Measurements from ENCODE around the gene SMC2.

Gene SMC2

DNA sequence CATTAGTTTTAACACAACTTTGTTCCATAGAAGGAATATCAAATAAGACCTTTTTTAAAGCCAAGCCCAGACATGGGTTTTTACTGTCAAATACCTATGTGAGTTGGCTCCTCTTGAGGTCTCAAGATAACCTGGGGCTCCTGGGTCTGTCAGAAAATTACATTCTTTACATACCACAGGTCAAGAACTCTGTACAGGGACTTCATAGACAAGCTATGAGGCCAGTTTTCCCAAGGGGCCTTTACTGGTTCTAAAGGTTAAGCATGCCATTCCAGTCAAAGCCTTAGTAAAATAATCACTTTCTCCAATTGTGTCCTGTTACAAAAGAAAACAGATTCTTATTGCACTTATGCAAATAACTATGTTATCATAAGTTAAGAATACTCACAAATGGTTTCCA lies 15.5 kb upstream of the SMC2 start:
- H3K4me2 ChIP-seq (ENCODE audit: insufficient read depth, low read length, poor library complexity, severe bottlenecking), result no peak overlapping the region
- no peak overlapping the region for H3K14ac ChIP-seq (ENCODE audit: low read length)
- no peak overlapping the region for H2AFZ ChIP-seq (ENCODE audit: low read length)
- no peak for DNase-seq (ENCODE audit: low spot score)
- H3K9me3 ChIP-seq (replicated peaks in 1 of 2; ENCODE audit: control insufficient read depth in 2 of 2, insufficient read depth in 1 of 2, low read depth in 1 of 2, low read length in 2 of 2), result peaks cover 0 to 9% of the 10 kb centered on the region in 2 donors
- no peak overlapping the region for H4K8ac ChIP-seq (ENCODE audit: low read depth, low read length)
- H3K36me3 ChIP-seq (replicated peaks in 1 of 2; ENCODE audit: control insufficient read depth in 2 of 2, insufficient read depth in 2 of 2, low read length in 2 of 2), result no peaks in the 10 kb centered on the region
- H3K4me3 ChIP-seq (ENCODE audit: low read length in 2 of 2), result no peak overlapping the region
- no peak overlapping the region for H2BK15ac ChIP-seq (ENCODE audit: low read length)
- no peaks in the 10 kb centered on the region for H3K27me3 ChIP-seq (ENCODE audit: control insufficient read depth in 3 of 3, insufficient read depth in 3 of 3, low read depth in 1 of 3, low read length in 3 of 3)
- no peak overlapping the region for H3K18ac ChIP-seq (ENCODE audit: low read length)
- no peaks in the 10 kb centered on the region for H3K79me1 ChIP-seq (ENCODE audit: low read depth, low read length)
- no peak overlapping the region for H3K9ac ChIP-seq (ENCODE audit: low read depth, low read length, poor library complexity)
- no peak overlapping the region for H4K91ac ChIP-seq (ENCODE audit: low read depth, low read length, poor library complexity)
- no peak overlapping the region for H3K27ac ChIP-seq (replicated peaks; ENCODE audit: low read length)
- H2BK5ac ChIP-seq (ENCODE audit: low read length), result no peak overlapping the region
- no peak overlapping the region for H3K23ac ChIP-seq (ENCODE audit: low read depth, low read length, poor library complexity)
- no peak overlapping the region for H3K4ac ChIP-seq (ENCODE audit: low read length)
- H2AK5ac ChIP-seq (ENCODE audit: low read depth, low read length), result no peak overlapping the region
- no peaks in the 10 kb centered on the region for H3K4me1 ChIP-seq (ENCODE audit: control insufficient read depth in 2 of 2, insufficient read depth in 1 of 2, low read depth in 1 of 2, low read length in 2 of 2)
- H2BK12ac ChIP-seq (ENCODE audit: low read length), result no peak overlapping the region
- no peak overlapping the region for H2BK120ac ChIP-seq (ENCODE audit: low read depth, low read length)

DNA sequence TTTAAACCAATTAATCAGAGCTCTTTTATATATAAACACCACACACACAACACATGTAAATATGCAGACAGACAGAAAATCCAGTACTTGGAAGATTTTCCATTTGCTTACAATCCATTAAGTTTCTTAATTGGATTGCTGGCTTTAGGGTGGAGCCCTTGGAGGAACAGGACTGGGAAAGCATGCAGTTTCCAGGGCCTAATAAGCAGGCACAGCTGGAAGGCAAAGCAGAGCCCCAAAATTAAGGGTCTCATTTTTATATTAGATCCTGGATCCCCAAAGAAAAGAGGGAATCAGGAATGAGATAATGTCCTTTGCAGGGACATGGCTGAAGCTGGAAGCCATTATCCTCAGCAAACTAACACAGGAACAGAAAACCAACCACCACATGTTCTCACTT lies 13.1 kb upstream of the SMC2 start:
- H2AK5ac ChIP-seq (ENCODE audit: low read depth, low read length), result no peak overlapping the region
- H3K36me3 ChIP-seq (replicated peaks in 1 of 2; ENCODE audit: control insufficient read depth in 2 of 2, insufficient read depth in 2 of 2, low read length in 2 of 2), result no peaks in the 10 kb centered on the region
- no peak overlapping the region for H3K4me2 ChIP-seq (ENCODE audit: insufficient read depth, low read length, poor library complexity, severe bottlenecking)
- no peak overlapping the region for H3K4me3 ChIP-seq (ENCODE audit: low read length in 2 of 2)
- H3K27me3 ChIP-seq (ENCODE audit: control insufficient read depth in 3 of 3, insufficient read depth in 3 of 3, low read depth in 1 of 3, low read length in 3 of 3), result no peaks in the 10 kb centered on the region
- no peak overlapping the region for H3K4ac ChIP-seq (ENCODE audit: low read length)
- no peaks in the 10 kb centered on the region for H3K4me1 ChIP-seq (ENCODE audit: control insufficient read depth in 2 of 2, insufficient read depth in 1 of 2, low read depth in 1 of 2, low read length in 2 of 2)
- H2AFZ ChIP-seq (ENCODE audit: low read length), result no peak overlapping the region
- H2BK5ac ChIP-seq (ENCODE audit: low read length), result no peak overlapping the region
- no peaks in the 10 kb centered on the region for H3K79me1 ChIP-seq (ENCODE audit: low read depth, low read length)
- no peak overlapping the region for H3K14ac ChIP-seq (ENCODE audit: low read length)
- H2BK12ac ChIP-seq (ENCODE audit: low read length), result no peak overlapping the region
- no peak for DNase-seq (ENCODE audit: low spot score)
- H3K9ac ChIP-seq (ENCODE audit: low read depth, low read length, poor library complexity), result no peak overlapping the region
- H3K23ac ChIP-seq (ENCODE audit: low read depth, low read length, poor library complexity), result no peak overlapping the region
- no peak overlapping the region for H4K8ac ChIP-seq (ENCODE audit: low read depth, low read length)
- no peak overlapping the region for H2BK120ac ChIP-seq (ENCODE audit: low read depth, low read length)
- H3K18ac ChIP-seq (ENCODE audit: low read length), result no peak overlapping the region
- no peak overlapping the region for H2BK15ac ChIP-seq (ENCODE audit: low read length)
- H4K91ac ChIP-seq (ENCODE audit: low read depth, low read length, poor library complexity), result no peak overlapping the region
- H3K27ac ChIP-seq (replicated peaks; ENCODE audit: low read length), result no peak overlapping the region
- peaks cover 0 to 9% of the 10 kb centered on the region in 2 donors for H3K9me3 ChIP-seq (replicated peaks in 1 of 2; ENCODE audit: control insufficient read depth in 2 of 2, insufficient read depth in 1 of 2, low read depth in 1 of 2, low read length in 2 of 2)

DNA sequence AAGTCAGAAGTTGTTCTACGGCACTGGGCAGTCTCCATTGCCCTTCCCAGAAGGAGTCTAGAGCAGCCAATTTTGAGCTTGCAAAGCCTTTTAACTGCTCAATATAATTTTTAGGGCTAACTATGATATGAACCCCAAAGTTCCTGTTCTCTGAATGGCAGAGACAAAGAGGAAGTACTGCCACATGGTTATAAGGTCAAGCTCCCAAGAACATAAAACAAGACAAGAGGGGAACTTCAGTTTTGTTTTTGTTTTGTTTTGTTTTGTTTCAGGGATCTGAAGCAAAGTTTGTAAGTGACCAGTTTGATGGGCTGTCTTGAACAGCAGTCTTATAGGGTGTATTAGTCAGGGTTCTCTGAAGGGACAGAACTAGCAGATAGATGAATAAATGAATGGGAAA lies 11.9 kb upstream of the SMC2 start:
- H3K79me1 ChIP-seq (ENCODE audit: low read depth, low read length), result no peaks in the 10 kb centered on the region
- no peak overlapping the region for H4K91ac ChIP-seq (ENCODE audit: low read depth, low read length, poor library complexity)
- H3K27ac ChIP-seq (replicated peaks; ENCODE audit: low read length), result no peak overlapping the region
- H3K14ac ChIP-seq (ENCODE audit: low read length), result no peak overlapping the region
- H2AFZ ChIP-seq (ENCODE audit: low read length), result no peak overlapping the region
- peaks cover 0 to 9% of the 10 kb centered on the region in 2 donors for H3K9me3 ChIP-seq (replicated peaks in 1 of 2; ENCODE audit: control insufficient read depth in 2 of 2, insufficient read depth in 1 of 2, low read depth in 1 of 2, low read length in 2 of 2)
- no peak overlapping the region for H3K4me3 ChIP-seq (ENCODE audit: low read length in 2 of 2)
- no CpG with 5 or more reads among the region's 1 CpG for WGBS, 2 donors (ENCODE audit: extremely low coverage in 2 of 2, insufficient read length in 2 of 2, insufficient replicate concordance in 1 of 2)
- H4K8ac ChIP-seq (ENCODE audit: low read depth, low read length), result no peak overlapping the region
- no peaks in the 10 kb centered on the region for H3K36me3 ChIP-seq (replicated peaks in 1 of 2; ENCODE audit: control insufficient read depth in 2 of 2, insufficient read depth in 2 of 2, low read length in 2 of 2)
- no peaks in the 10 kb centered on the region for H3K27me3 ChIP-seq (ENCODE audit: control insufficient read depth in 3 of 3, insufficient read depth in 3 of 3, low read depth in 1 of 3, low read length in 3 of 3)
- H2AK5ac ChIP-seq (ENCODE audit: low read depth, low read length), result no peak overlapping the region
- no peak overlapping the region for H2BK15ac ChIP-seq (ENCODE audit: low read length)
- no peak overlapping the region for H2BK5ac ChIP-seq (ENCODE audit: low read length)
- no peak overlapping the region for H3K4me2 ChIP-seq (ENCODE audit: insufficient read depth, low read length, poor library complexity, severe bottlenecking)
- no peak overlapping the region for H3K4ac ChIP-seq (ENCODE audit: low read length)
- H3K9ac ChIP-seq (ENCODE audit: low read depth, low read length, poor library complexity), result no peak overlapping the region
- no peak for DNase-seq (ENCODE audit: low spot score)
- H3K4me1 ChIP-seq (ENCODE audit: control insufficient read depth in 2 of 2, insufficient read depth in 1 of 2, low read depth in 1 of 2, low read length in 2 of 2), result no peaks in the 10 kb centered on the region
- no peak overlapping the region for H3K23ac ChIP-seq (ENCODE audit: low read depth, low read length, poor library complexity)
- H2BK120ac ChIP-seq (ENCODE audit: low read depth, low read length), result no peak overlapping the region
- H3K18ac ChIP-seq (ENCODE audit: low read length), result no peak overlapping the region
- H2BK12ac ChIP-seq (ENCODE audit: low read length), result no peak overlapping the region

DNA sequence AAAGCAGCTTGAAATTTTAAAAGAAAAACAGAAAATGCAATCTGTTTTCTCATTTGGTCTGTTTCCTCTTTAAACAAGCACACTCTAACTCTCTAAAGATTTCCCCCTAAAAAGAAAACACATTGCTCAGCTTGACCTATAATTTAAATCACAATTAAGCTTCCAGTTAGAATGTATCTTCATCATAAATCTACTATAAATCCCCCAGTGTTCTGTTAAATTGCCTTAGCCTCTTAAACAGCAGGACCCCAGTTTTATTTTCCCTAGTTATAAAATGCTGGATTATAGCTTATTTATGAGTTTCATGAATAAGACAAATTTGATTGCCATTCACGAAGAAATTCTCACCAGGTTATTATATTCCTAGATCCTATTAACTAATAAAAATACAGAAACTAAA lies 8.6 kb upstream of the SMC2 start:
- Histone ChIP-seq H3K4me3 (ENCODE audit: low read length in 2 of 2) (no peak overlapping the region), H3K14ac (ENCODE audit: low read length) (no peak overlapping the region), H3K4ac (ENCODE audit: low read length) (no peak overlapping the region), H2BK120ac (ENCODE audit: low read depth, low read length) (no peak overlapping the region), H3K18ac (ENCODE audit: low read length) (no peak overlapping the region), H3K36me3 (replicated peaks in 1 of 2; ENCODE audit: control insufficient read depth in 2 of 2, insufficient read depth in 2 of 2, low read length in 2 of 2) (no peaks in the 10 kb centered on the region), H3K23ac (ENCODE audit: low read depth, low read length, poor library complexity) (no peak overlapping the region), H3K4me2 (ENCODE audit: insufficient read depth, low read length, poor library complexity, severe bottlenecking) (no peak overlapping the region), H2AK5ac (ENCODE audit: low read depth, low read length) (no peak overlapping the region), H3K79me1 (ENCODE audit: low read depth, low read length) (no peaks in the 10 kb centered on the region), H3K27me3 (ENCODE audit: control insufficient read depth in 3 of 3, insufficient read depth in 3 of 3, low read depth in 1 of 3, low read length in 3 of 3) (no peaks in the 10 kb centered on the region), H3K9me3 (replicated peaks in 1 of 2; ENCODE audit: control insufficient read depth in 2 of 2, insufficient read depth in 1 of 2, low read depth in 1 of 2, low read length in 2 of 2) (peaks cover 0 to 3% of the 10 kb centered on the region in 2 donors), H2BK5ac (ENCODE audit: low read length) (no peak overlapping the region), H2BK12ac (ENCODE audit: low read length) (no peak overlapping the region), H2AFZ (ENCODE audit: low read length) (no peak overlapping the region), H2BK15ac (ENCODE audit: low read length) (no peak overlapping the region), H3K9ac (ENCODE audit: low read depth, low read length, poor library complexity) (no peak overlapping the region), H3K27ac (replicated peaks; ENCODE audit: low read length) (no peak overlapping the region), H3K4me1 (ENCODE audit: control insufficient read depth in 2 of 2, insufficient read depth in 1 of 2, low read depth in 1 of 2, low read length in 2 of 2) (no peaks in the 10 kb centered on the region), H4K91ac (ENCODE audit: low read depth, low read length, poor library complexity) (no peak overlapping the region), H4K8ac (ENCODE audit: low read depth, low read length) (no peak overlapping the region)
- no peak for DNase-seq (ENCODE audit: low spot score)
- WGBS, 2 donors (ENCODE audit: extremely low coverage in 2 of 2, insufficient read length in 2 of 2, insufficient replicate concordance in 1 of 2), result no CpG with 5 or more reads among the region's 1 CpG

Measured in neuronal stem cell (in vitro differentiated cells).